GM19455 (cell line): ENCODE results near the gene ASXL1.
"Not testable (repeated sequence)": the region's sequence is repeated elsewhere in the genome, so short reads cannot be mapped to it uniquely, and the experiment has no call there.

Experiments used
- ATAC-seq: cut with Tn5 transposase; IDR thresholded peaks from one replicate; pipeline ENCODE4 v1.9.1; 2021; ENCODE audit not compliant: unreplicated experiment

ASXL1 gene

DNA sequence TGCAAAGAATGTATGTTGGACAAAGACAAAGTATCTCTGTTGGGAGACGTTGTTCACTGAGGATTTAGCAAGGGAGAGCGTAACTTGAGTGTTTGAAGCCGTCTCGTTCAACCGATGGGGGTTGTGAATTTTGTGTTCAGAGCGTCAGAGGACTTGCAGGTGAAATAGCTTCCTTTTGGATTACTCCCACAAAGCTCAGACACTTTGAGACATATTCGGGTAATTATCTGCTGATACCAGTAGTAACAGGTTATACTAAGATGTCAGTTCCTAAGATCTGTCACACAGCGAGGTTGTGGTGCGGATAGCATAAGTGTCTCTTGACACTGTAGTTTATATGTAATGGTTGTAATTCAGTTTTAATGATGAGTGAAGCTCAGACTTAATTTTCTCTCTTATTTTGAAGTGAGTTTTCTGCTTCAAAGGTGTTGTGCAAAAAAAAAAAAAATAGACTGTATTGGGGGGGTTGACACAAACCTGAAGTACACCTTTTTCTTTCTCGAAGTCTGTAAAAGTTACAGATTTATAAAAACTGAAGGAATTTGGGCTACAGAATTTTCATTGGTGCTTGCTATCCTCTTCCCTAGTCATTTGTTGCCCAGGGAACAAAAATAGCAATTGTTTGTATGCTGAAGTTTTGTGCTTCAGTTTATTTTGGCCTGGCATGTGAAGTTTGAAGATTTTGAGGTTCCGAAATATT lies 1.7 kb downstream of the ASXL1 start:
- no peak for ATAC-seq

DNA sequence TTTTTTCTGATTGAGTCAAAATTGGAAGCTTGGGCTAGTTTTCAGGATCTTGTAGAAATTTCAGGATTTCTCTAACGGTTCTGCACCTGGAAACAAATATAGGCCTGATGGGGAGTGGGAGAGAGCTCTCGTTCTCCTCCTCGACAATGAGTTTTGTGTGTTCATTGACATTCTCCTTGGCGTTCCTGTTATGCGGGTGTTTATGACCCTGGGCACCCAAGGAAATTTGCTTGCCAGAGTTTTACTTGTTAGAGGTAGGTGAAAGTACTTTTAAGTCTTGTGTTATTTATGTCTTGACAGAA lies 2.2 kb downstream of the ASXL1 start:
- ATAC-seq = no peak

- no peak for ATAC-seq
Measured at GRCh38 chr20:32362901-32363364, 4.8 kb downstream of the ASXL1 start.

DNA sequence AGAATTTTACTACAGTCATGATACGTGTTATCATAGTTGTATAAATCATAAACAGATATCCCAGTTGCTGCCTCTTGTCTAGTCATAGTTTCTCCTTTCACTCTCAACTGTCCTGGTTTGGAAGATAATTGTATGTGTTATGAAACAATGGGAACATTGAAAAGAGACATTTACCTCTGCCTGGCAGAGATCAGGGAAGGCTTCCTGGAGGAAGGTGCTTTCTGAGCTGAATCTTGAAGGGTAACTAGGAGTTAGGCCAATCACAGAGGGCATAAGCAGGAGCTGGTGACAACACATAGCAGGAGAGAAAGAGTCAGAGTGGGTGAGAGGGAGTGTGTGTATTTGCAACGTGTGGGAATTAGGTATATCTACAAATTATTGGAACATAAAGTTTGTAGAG lies 5.4 kb downstream of the ASXL1 start:
- no peak for ATAC-seq

DNA sequence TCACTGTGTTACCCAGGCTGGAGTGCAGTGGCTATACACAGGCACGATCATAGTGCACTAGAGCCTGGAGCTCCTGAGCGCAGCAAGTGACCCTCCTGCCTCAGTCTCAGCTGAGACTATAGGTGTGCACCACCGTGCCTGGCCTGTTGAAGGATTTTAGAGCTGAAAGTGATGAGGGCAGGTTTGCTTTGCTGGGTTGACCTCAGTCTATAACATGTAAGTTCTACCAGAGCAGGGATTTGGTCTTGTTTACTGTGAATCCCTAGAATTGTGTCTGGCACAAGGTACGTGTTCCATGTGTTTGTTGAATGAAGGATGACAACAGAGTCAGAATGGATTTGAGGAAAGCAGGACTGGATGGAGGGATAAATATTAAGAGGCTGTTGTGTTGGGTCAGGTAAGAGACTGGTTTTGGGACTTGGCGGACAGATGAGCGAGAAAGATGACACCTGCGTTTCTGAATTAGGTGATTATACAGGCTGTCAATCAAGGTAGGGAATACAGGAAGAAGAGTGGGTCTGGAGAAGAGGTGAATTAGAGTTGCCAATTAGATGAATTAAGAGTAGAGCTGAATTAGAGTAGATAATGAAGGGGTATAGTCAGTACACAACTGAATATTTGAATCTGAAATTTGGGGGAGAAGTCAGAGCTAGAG lies 6.5 kb downstream of the ASXL1 start:
- no peak for ATAC-seq

- no peak for ATAC-seq
Measured at GRCh38 chr20:32365564-32365963, 7.4 kb downstream of the ASXL1 start.

- ATAC-seq = peak; percentile 57
Measured at GRCh38 chr20:32366380-32366779, 8.2 kb downstream of the ASXL1 start.

- no peak for ATAC-seq
Measured at GRCh38 chr20:32368323-32368722, 10.2 kb downstream of the ASXL1 start.

GRCh38 chr20:32368925-32369324 lies 10.8 kb downstream of the ASXL1 start:
- no peak for ATAC-seq

- ATAC-seq = no peak
Measured at GRCh38 chr20:32370897-32371296, 12.8 kb downstream of the ASXL1 start.

- ATAC-seq = no peak
Measured at GRCh38 chr20:32378461-32378860, 20.3 kb downstream of the ASXL1 start.

GRCh38 chr20:32380037-32380436 lies 21.9 kb downstream of the ASXL1 start:
- ATAC-seq = not testable (repeated sequence)

- no peak for ATAC-seq
Measured at GRCh38 chr20:32380745-32381144, 22.6 kb downstream of the ASXL1 start.

DNA sequence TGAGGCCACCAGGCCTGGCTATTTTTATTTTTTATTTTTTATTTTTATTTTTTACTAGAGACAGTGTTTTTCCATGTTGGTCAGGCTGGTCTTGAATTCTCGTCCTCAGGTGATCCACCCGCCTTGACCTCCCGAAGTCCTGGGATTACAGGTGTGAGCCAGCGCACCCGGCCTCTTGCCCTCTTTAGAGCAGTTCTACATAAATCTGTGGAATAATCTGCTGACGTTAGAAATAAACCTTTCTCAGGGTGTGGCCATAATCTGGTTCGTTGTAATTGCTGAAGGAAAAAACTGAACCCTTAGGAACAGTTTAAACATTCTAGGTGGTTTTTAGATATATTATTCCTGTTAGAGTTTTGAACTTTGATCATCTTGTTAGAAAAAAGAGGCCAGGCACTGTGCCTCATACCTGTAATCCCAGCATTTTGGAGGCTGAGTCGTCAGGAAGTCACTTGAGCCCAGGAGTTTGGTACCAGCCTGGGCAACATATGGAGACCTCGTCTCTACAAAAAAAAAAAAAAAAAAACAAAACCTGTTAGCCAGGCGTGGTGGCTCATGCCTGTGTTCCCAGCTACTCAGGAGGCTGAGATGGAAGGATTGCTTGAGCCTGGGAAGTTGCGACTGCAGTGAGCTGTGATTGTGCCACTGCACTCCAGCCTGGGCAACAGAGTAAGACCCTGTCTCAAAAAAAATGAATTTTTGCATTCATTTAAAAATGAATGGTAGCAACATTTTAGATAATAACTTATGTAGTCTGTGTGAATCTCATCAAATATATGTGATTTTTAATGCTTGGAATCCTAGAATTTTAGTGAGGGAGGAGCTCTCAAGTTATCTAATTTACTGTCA lies 24.2 kb downstream of the ASXL1 start:
- ATAC-seq = no peak

DNA sequence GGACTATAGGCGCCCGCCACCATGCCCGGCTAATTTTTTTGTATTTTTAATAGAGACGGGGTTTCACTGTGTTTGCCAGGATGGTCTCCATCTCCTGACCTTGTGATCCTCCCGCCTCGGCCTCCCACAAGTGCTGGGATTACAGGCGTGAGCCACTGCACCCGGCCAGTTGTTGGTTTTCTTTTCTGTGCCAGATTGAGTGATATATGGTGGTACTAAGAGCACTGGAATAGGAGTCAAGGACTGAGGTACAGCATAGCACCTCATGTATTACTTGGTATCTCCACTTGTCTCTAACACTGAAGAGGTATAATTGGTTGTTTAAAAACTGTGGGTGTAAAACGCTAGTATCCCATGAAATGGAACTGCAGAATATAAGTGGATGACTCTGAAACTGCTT lies 25.3 kb downstream of the ASXL1 start:
- not testable (repeated sequence) for ATAC-seq

DNA sequence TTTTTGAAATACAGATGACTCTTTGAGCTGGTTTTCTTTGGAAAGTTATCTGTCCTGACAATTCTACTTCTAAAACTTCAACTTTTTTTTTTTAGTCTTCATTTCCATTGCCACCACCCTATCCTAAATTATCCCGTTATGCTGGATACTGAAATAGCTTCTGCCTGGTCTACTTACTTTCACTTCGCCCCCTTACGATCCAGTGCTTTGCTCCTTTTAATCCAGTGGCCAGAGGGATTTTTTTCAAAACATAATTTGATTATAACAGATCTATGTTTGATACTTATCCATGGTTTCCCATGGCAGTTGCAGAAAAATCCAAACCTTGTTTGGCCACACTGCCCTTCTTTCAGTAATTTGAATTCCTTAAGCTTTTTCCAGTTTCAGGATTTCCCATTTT lies 27.4 kb downstream of the ASXL1 start:
- ATAC-seq = no peak

- ATAC-seq = no peak
Measured at GRCh38 chr20:32386091-32386490, 28.0 kb downstream of the ASXL1 start.

GRCh38 chr20:32387252-32387651 lies 29.1 kb downstream of the ASXL1 start:
- no peak for ATAC-seq

DNA sequence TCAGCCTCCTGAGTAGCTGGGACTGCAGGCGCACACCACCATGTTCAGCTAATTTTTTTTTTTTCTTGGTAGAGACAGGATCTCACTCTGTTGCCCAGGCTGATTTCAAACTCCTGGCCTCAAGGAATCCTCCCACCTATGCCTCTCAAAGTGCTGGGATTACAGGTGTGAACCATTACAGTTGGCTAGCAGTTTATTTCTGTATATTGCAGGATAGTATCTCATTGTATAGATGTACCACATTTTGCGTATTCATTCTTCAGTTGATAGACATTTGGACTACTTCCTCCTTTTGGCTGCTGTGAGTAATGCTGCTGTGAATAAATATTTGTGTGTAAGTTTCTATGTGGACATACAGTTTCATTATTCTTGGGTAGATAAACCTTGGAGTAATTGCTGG lies 32.9 kb downstream of the ASXL1 start:
- ATAC-seq = no peak

DNA sequence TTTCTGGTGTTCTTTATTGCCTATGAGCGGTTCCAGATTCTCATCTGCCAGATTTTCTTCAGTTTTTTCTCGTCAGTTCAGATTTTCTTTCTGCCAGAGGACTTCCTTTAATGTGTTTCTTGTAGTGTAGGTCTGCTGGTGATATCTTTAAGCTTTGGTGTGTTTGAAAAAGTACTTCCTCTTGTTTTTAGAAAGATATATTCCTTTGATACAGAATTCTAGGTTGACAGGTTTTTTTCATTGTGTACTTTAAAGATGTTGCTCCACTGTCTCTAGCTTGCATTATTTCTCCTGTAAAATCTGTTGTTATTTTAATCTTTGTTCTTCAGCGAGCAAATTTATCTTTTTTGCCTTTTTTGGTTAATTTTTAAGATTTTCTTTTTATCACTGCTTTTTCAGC lies 36.9 kb downstream of the ASXL1 start:
- no peak for ATAC-seq

DNA sequence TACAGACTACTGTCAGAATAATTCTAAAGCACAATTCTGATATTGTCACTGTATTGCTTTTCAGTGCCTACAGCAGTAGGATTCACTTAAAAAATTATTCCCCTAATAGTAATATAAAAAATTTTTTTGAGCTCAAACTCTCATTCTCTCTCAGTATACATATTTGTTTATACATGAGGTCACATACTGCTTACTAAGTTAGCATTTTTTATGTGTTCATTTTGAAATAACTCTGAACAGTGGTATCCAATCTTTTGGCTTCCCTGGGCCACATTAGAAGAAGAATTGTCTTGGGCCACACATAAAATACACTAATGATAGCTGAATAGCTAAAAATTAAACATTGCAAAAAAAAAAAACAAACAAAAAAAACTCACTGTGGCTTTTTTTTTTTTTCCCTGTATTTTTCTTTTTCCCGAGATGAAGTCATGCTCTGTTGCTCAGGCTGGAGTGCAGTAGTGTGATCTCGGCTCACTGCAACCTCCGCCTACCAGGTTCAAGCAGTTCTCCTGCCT lies 38.6 kb downstream of the ASXL1 start:
- no peak for ATAC-seq

DNA sequence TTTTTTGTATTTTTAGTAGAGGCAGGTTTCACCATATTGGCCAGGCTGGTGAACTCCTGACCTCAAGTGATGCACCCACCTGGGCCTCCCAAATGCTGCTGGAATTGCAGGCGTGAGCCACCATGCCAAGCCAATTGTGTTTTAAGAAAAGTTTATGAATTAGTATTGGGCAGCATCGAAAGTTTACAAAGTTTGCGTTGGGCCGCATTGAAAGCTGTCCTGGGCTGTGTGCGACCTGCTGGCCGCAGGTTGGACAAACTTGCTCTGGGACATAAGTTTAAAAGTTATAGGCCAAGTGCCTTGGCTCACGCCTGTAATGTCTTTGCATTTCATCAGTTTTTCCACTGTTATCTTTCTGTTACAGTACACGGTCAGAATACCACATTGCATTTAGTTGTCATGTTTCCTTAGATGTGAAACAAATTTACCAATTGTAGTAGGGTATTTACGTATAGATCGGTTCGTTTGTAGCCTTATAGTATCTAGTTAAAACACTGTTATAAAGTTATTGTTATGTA lies 39.5 kb downstream of the ASXL1 start:
- ATAC-seq = no peak
